GM06990 (cell line): Measurements from ENCODE around the gene ALB.

Experiments used
- DNase-seq: peaks from one replicate; pipeline ENCODE4 v3.0.0-alpha.2; 2011; ENCODE audit not compliant: insufficient read length; ENCODE audit errors: extremely low read depth
- H3K27me3 ChIP-seq: replicated peaks from 2 replicates; pipeline ENCODE4 v1.6.0; 2011; ENCODE audit warnings: low read length; ENCODE audit not compliant: control insufficient read depth, insufficient read depth
- H3K36me3 ChIP-seq: 2 replicates; pipeline ENCODE4 v1.5.1; 2011; ENCODE audit warnings: low read length; ENCODE audit not compliant: control insufficient read depth, insufficient read depth
- H3K4me3 ChIP-seq: replicated peaks from 2 replicates; pipeline ENCODE4 v1.5.1; 2011; ENCODE audit warnings: low read depth, mild to moderate bottlenecking, control low read depth, low read length
- TF ChIP-seq, protein P1 (sequence below): IDR thresholded peaks from 2 replicates; pipeline ENCODE4 v1.5.1; 2011; ENCODE audit warnings: low read length, control low read depth, mild to moderate bottlenecking, inconsistent platforms; ENCODE audit not compliant: insufficient read depth, poor library complexity, severe bottlenecking

Gene ALB

DNA sequence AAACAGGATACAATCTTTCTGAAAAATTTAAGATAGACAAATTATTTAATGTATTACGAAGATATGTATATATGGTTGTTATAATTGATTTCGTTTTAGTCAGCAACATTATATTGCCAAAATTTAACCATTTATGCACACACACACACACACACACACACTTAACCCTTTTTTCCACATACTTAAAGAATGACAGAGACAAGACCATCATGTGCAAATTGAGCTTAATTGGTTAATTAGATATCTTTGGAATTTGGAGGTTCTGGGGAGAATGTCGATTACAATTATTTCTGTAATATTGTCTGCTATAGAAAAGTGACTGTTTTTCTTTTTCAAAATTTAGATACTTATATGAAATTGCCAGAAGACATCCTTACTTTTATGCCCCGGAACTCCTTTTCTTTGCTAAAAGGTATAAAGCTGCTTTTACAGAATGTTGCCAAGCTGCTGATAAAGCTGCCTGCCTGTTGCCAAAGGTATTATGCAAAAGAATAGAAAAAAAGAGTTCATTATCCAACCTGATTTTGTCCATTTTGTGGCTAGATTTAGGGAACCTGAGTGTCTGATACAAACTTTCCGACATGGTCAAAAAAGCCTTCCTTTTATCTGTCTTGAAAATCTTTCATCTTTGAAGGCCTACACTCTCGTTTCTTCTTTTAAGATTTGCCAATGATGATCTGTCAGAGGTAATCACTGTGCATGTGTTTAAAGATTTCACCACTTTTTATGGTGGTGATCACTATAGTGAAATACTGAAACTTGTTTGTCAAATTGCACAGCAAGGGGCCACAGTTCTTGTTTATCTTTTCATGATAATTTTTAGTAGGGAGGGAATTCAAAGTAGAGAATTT is 5.2 kb downstream of the ALB start:
- DNase-seq = no peak
- H3K4me3 ChIP-seq = no peak overlapping the region
- H3K36me3 ChIP-seq = no peaks in the 10 kb centered on the region
- H3K27me3 ChIP-seq = no peaks in the 10 kb centered on the region
- TF ChIP-seq, protein P1, sequence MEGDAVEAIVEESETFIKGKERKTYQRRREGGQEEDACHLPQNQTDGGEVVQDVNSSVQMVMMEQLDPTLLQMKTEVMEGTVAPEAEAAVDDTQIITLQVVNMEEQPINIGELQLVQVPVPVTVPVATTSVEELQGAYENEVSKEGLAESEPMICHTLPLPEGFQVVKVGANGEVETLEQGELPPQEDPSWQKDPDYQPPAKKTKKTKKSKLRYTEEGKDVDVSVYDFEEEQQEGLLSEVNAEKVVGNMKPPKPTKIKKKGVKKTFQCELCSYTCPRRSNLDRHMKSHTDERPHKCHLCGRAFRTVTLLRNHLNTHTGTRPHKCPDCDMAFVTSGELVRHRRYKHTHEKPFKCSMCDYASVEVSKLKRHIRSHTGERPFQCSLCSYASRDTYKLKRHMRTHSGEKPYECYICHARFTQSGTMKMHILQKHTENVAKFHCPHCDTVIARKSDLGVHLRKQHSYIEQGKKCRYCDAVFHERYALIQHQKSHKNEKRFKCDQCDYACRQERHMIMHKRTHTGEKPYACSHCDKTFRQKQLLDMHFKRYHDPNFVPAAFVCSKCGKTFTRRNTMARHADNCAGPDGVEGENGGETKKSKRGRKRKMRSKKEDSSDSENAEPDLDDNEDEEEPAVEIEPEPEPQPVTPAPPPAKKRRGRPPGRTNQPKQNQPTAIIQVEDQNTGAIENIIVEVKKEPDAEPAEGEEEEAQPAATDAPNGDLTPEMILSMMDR = no peak

DNA sequence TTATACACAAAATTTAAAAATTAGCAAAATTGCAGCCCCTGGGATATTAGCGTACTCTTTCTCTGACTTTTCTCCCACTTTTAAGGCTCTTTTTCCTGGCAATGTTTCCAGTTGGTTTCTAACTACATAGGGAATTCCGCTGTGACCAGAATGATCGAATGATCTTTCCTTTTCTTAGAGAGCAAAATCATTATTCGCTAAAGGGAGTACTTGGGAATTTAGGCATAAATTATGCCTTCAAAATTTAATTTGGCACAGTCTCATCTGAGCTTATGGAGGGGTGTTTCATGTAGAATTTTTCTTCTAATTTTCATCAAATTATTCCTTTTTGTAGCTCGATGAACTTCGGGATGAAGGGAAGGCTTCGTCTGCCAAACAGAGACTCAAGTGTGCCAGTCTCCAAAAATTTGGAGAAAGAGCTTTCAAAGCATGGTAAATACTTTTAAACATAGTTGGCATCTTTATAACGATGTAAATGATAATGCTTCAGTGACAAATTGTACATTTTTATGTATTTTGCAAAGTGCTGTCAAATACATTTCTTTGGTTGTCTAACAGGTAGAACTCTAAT is 6.0 kb downstream of the ALB start:
- no peak for DNase-seq
- H3K36me3 ChIP-seq = no peaks in the 10 kb centered on the region
- no peak overlapping the region for H3K4me3 ChIP-seq
- TF ChIP-seq, protein P1 = no peak
- H3K27me3 ChIP-seq = no peaks in the 10 kb centered on the region

DNA sequence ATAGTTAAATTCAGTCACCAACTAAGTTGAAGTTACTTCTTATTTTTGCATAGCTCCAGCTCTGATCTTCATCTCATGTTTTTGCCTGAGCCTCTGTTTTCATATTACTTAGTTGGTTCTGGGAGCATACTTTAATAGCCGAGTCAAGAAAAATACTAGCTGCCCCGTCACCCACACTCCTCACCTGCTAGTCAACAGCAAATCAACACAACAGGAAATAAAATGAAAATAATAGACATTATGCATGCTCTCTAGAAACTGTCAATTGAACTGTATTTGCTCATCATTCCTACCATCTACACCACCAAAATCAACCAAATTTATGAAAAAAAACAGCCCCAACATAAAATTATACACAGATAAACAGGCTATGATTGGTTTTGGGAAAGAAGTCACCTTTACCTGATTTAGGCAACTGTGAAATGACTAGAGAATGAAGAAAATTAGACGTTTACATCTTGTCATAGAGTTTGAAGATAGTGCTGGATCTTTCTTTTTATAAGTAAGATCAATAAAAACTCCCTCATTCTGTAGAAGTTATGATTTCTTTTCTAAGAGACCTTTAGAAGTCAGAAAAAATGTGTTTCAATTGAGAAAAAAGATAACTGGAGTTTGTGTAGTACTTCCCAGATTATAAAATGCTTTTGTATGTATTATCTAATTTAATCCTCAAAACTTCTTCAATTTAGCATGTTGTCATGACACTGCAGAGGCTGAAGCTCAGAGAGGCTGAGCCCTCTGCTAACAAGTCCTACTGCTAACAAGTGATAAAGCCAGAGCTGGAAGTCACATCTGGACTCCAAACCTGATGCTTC is 7.0 kb downstream of the ALB start:
- TF ChIP-seq, protein P1 = no peak
- H3K36me3 ChIP-seq = no peaks in the 10 kb centered on the region

DNA sequence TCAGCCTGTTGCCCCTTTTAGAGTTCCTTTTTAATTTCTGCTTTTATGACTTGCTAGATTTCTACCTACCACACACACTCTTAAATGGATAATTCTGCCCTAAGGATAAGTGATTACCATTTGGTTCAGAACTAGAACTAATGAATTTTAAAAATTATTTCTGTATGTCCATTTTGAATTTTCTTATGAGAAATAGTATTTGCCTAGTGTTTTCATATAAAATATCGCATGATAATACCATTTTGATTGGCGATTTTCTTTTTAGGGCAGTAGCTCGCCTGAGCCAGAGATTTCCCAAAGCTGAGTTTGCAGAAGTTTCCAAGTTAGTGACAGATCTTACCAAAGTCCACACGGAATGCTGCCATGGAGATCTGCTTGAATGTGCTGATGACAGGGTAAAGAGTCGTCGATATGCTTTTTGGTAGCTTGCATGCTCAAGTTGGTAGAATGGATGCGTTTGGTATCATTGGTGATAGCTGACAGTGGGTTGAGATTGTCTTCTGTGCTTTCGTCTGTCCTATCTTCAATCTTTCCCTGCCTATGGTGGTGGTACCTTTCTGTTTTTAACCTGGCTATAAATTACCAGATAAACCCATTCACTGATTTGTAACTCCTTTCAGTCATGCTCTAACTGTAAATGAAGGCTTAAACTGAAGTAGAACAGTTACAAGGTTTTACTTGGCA is 7.8 kb downstream of the ALB start:
- TF ChIP-seq, protein P1 = no peak
- no peak overlapping the region for H3K4me3 ChIP-seq
- no peak for DNase-seq
- no peaks in the 10 kb centered on the region for H3K27me3 ChIP-seq
- no peaks in the 10 kb centered on the region for H3K36me3 ChIP-seq

More for the DNA sequence above, 7.0 kb downstream of the ALB start:
- DNase-seq = no peak
- Histone ChIP-seq H3K27me3 (no peaks in the 10 kb centered on the region), H3K4me3 (no peak overlapping the region)

DNA sequence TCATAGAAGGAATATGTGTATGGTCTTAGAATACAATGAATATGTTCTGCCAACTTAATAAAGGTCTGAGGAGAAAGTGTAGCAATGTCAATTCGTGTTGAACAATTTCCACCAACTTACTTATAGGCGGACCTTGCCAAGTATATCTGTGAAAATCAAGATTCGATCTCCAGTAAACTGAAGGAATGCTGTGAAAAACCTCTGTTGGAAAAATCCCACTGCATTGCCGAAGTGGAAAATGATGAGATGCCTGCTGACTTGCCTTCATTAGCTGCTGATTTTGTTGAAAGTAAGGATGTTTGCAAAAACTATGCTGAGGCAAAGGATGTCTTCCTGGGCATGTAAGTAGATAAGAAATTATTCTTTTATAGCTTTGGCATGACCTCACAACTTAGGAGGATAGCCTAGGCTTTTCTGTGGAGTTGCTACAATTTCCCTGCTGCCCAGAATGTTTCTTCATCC is 9.2 kb downstream of the ALB start:
- H3K27me3 ChIP-seq = no peaks in the 10 kb centered on the region
- H3K36me3 ChIP-seq = no peaks in the 10 kb centered on the region
- DNase-seq = no peak
- H3K4me3 ChIP-seq = no peak overlapping the region
- TF ChIP-seq, protein P1 = no peak
